ENCODE data around the gene KCNH4.
A peak's percentile ranks its signal among the peaks of the same experiment; 100 is the strongest.

The KCNH4 gene

DNA sequence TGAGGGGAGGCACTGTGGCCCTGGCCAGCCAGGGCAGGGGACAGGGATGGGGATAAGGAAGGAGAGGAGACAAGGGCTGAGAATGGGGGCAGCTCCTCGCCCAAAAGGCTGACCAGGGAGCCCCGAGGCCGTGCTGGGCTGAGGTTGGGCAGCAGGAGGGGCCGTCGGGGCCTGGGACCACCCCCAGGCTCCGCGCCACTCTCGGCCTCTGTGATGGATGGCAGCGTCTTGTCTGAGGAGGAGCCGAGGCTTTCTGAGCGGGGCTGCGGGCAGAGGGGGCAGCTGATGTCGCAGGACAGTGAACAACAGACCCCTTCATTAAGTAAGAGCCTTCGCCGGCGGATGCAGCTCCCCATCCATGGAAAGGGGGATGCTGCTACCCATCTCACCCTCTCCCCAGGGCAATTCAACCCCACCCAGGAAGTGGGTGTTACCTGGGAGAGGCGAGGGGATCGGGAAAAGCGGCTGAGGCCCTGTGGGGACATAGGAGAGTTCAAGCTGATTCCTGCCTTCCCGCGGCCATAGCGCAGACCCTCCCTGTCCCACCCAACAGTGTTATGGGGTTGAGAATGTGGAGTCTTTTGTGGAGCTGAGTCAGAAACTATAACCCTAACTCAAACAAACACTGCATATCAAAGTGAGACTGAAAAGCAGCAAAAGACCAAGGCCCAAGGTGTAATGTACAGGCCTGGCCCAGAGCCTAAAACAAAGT, 17.1 kb downstream of the KCNH4 start:
- H3K4me3 ChIP-seq (ENCODE audit: low read depth, low read length), result no peak overlapping the region
- DNase-seq, result no peak
- in situ Hi-C loops (cut with HindIII; ENCODE audit: low pct_ligation_motif_present, low sequenced_read_pairs), result no loop called here
- H3K27me3 ChIP-seq (replicated peaks), result no peaks in the 10 kb centered on the region
- H3K36me3 ChIP-seq (replicated peaks), result no peaks in the 10 kb centered on the region
- TF ChIP-seq, protein P1, sequence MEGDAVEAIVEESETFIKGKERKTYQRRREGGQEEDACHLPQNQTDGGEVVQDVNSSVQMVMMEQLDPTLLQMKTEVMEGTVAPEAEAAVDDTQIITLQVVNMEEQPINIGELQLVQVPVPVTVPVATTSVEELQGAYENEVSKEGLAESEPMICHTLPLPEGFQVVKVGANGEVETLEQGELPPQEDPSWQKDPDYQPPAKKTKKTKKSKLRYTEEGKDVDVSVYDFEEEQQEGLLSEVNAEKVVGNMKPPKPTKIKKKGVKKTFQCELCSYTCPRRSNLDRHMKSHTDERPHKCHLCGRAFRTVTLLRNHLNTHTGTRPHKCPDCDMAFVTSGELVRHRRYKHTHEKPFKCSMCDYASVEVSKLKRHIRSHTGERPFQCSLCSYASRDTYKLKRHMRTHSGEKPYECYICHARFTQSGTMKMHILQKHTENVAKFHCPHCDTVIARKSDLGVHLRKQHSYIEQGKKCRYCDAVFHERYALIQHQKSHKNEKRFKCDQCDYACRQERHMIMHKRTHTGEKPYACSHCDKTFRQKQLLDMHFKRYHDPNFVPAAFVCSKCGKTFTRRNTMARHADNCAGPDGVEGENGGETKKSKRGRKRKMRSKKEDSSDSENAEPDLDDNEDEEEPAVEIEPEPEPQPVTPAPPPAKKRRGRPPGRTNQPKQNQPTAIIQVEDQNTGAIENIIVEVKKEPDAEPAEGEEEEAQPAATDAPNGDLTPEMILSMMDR (IDR thresholded peaks at IDR 0.05; ENCODE audit: low read depth, low read length, missing control alignments), result no peak
- no peak overlapping the region for H3K27ac ChIP-seq

DNA sequence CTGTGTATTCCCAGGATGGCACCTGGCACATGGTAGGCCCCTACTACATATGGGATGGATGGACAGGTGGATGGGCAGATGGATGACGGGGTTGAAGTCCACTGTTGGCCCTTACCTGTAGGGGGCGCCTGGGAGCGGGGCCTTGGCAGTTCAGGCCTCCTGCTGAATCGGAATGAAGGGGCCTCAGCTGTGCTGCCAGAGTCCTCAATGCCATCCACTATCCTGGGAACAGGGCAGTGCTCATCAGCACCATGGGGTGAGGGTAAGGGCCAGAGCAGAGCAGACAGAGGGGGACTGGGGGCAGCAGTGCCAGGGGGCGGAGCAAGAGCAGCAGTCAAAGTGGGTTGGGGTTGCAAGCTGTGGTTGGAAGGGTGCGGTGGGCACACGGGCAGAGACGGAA, 17.8 kb downstream of the KCNH4 start:
- Histone ChIP-seq H3K27me3 (replicated peaks) (no peaks in the 10 kb centered on the region), H3K27ac (no peak overlapping the region), H3K4me3 (ENCODE audit: low read depth, low read length) (no peak overlapping the region), H3K36me3 (replicated peaks) (no peaks in the 10 kb centered on the region)
- DNase-seq, result no peak
- in situ Hi-C loops (cut with HindIII; ENCODE audit: low pct_ligation_motif_present, low sequenced_read_pairs), result no loop called here
- TF ChIP-seq, protein P1 (IDR thresholded peaks at IDR 0.05; ENCODE audit: low read depth, low read length, missing control alignments), result peak; percentile 66

DNA sequence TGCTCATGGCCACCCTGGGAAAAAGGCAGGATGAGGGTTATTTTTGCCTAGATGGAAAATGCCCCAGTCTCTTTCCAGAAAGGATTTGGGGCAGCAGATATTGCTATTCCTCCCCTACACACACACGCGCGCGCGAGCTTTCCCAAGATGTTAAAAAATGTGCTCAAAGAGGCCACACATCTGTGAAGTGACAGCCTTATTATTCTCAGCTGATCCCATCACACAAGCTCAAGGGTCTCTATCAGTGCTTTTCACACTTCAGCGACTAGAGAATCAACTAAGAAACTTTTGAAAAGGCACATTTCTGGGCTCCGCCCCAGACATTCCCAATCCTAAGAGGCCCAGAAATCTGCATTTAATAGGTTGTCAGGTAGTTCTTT, 20.4 kb downstream of the KCNH4 start:
- Histone ChIP-seq H3K36me3 (replicated peaks) (no peaks in the 10 kb centered on the region), H3K27ac (no peak overlapping the region), H3K27me3 (replicated peaks) (no peaks in the 10 kb centered on the region), H3K4me3 (ENCODE audit: low read depth, low read length) (no peak overlapping the region)
- in situ Hi-C loops (cut with HindIII; ENCODE audit: low pct_ligation_motif_present, low sequenced_read_pairs), result no loop called here
- TF ChIP-seq, protein P1 (IDR thresholded peaks at IDR 0.05; ENCODE audit: low read depth, low read length, missing control alignments), result no peak
- no peak for DNase-seq

DNA sequence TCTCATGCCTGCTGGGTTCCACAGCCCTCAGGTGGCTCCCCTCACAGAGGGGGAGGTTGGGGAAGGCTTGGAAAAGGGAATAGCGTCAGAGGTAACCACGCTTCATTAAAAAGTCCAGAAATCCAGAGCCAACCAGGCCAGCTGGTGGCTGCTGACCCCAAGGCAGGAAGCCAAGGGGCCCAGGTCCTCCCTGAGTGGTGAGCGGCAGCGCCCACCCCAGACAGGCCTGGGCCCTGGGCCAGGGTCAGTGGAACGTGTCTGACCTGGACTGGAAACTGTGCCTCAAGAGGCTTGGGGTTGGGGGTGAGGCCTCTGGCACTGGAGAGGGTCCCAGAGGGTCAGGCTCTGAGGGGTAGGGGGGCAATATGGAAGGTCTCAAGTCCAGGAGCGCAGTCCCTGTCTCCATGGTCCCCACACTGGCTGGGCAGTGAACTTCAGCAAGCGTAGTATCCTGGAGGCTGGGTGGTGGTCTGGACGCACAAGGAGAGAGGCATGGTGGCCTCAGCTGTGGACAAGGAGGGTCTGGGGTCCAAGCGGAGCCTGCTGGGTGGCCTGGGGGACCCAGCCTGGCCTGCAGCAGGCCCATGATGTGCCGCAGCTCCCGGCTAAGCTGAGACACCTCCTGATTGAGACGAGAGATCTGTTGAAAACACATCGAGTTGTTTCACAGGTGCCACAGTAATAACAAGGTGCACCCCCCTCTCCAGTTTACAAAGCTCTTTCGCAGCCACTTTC, 21.0 kb downstream of the KCNH4 start:
- in situ Hi-C loops (cut with HindIII; ENCODE audit: low pct_ligation_motif_present, low sequenced_read_pairs), result no loop called here
- TF ChIP-seq, protein P1 (IDR thresholded peaks at IDR 0.05; ENCODE audit: low read depth, low read length, missing control alignments), result no peak
- H3K27me3 ChIP-seq (replicated peaks), result no peaks in the 10 kb centered on the region
- no peaks in the 10 kb centered on the region for H3K36me3 ChIP-seq (replicated peaks)
- H3K27ac ChIP-seq, result no peak overlapping the region
- DNase-seq, result no peak
- H3K4me3 ChIP-seq (ENCODE audit: low read depth, low read length), result no peak overlapping the region

DNA sequence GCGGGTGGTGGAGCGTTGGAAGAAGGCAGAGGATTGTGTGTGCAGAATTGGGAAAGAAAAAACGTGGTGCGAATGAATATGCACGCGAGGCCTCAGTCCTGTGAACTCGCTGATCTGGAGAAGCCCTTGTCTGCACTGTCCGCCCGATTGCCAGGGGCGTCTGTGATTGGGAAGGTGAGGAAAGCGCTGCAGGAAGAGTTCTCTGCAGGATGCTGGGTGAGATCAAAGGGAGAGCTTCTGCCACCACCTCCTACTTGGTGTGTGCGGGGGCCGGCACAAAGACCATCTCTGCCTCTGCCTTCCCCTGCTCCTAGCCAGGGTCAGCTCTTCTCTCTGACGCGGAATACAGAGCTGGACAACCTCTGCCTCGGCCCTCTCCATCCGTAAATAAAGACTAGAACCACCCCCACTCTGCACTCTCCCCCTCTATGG, 25.3 kb downstream of the KCNH4 start:
- peak overlapping the region; percentile 60 for H3K4me3 ChIP-seq (ENCODE audit: low read depth, low read length)
- DNase-seq, result no peak
- no peaks in the 10 kb centered on the region for H3K36me3 ChIP-seq (replicated peaks)
- in situ Hi-C loops (cut with HindIII; ENCODE audit: low pct_ligation_motif_present, low sequenced_read_pairs), result no loop called here
- H3K27me3 ChIP-seq (replicated peaks), result no peaks in the 10 kb centered on the region
- TF ChIP-seq, protein P1 (IDR thresholded peaks at IDR 0.05; ENCODE audit: low read depth, low read length, missing control alignments), result no peak
- no peak overlapping the region for H3K27ac ChIP-seq

Data from brain microvascular endothelial cell (primary cell).